Pons (tissue), 1 donor: ENCODE data around the gene CAV3.

ENCODE experiments used
- DNase-seq: peaks from one replicate; pipeline ENCODE4 v3.0.0-alpha.2; 2016; ENCODE audit warnings: low spot score

Gene CAV3

DNA sequence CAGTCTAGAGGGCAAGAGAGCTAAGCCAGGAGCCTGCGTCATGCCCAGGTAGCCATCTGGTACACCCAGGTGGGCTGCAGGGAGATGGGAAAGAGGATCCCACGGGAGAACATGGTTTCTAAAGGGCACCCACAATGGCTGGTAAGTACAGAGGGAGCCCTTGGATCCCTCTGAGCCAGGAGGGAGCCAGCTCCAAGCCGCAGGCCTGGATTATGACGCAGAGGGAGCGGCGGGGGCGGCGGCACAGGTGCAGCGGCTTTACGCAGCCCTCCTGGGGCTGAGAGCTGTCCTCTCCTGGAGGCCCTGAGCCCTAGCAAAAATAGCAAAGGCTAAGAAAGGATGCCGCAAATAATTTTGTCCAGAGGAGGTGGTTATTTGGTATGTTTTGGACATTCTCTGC is 2.8 kb downstream of the CAV3 start:
- no peak for DNase-seq

DNA sequence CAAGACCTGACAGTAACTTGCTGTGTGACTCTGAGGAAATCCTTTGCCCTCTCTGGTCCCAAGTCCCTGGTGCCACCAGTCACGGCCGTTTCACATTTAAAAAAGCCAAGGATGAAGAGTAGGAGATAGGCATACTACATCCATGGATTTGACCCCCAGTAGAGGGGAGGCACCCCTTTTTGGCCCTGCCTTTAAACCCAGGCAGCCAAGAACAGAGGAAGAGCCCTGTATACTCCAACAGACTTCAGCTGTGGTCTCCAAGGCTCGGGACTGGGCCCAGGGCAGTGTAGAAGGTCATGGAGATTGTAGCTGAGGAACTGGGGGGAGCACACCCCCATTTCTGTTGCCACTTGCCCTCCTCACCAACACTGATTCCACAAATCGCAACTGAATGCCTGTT is 3.7 kb downstream of the CAV3 start:
- DNase-seq = no peak

DNA sequence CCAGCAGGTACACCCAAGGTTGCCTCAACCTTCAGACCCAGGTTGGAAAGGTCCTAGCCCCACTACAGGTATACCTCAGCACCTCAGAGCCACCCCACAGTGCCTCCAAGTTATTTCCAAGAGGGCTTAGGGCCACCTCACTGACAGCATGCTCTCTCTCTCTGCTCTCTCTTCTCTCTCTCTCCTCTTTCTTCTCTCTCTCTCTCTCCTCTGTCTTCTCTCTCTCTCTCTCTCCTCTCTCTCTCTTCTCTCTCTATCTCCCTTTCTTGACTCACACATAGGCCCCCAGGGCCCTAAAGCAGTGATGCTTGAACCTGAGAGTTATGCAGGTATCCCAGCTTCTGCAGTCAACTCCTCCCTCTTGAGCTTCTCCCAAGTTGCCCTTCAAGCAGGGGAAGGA is 4.2 kb downstream of the CAV3 start:
- no peak for DNase-seq

DNA sequence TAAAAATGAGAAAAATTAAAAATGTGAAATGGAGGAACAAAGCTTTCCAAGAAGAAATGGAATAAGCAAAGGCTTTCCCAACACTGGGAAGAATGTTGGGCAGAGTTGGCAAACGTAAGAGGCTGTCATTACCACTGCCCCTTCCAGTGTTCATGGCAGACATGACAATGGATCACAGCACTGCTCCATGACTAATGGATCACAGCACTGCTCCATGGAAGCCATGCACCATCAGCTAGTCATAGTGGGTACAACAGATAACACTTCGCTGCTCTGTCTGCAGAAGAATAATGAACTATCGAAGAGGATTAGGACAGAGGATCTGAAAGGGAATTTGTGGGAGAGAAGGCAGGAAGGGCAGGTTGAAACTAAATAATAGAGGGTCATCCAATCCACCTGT is 5.0 kb downstream of the CAV3 start:
- no peak for DNase-seq

DNA sequence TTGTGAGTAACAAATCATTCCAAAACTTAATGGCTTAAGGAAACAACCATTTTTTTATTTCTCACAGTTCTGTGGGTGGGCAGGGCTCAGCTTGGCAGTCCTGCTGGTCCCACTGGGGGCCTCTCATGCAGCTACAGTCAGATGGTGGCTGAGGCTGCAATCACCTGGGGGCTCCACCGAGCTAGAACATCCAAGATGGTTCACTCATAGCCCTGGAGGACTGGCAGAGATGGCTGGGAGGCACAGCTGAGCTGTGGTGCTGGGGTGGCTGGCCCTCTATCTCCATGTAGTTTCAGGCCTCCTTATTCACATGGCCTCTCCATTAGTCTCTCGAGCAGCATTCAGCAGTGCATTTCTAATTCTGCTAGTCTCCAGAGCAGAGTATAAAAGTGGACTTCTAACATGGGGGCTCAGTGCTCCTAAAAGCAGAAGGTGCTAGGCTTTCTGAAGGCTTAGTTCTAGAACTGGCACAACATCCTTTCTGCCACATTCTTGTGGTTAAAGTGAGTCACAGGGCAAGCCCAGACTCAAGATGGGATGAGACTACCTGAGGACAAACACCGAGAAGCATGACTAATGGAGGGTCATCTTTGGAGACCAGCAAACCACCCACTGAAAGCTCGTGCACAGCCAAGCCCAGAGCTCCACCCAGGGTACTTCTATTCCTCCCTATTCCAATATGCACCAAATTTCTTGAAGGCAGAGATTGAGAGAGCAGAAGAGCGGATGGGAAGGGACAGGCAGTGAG is 6.3 kb downstream of the CAV3 start:
- no peak for DNase-seq

DNA sequence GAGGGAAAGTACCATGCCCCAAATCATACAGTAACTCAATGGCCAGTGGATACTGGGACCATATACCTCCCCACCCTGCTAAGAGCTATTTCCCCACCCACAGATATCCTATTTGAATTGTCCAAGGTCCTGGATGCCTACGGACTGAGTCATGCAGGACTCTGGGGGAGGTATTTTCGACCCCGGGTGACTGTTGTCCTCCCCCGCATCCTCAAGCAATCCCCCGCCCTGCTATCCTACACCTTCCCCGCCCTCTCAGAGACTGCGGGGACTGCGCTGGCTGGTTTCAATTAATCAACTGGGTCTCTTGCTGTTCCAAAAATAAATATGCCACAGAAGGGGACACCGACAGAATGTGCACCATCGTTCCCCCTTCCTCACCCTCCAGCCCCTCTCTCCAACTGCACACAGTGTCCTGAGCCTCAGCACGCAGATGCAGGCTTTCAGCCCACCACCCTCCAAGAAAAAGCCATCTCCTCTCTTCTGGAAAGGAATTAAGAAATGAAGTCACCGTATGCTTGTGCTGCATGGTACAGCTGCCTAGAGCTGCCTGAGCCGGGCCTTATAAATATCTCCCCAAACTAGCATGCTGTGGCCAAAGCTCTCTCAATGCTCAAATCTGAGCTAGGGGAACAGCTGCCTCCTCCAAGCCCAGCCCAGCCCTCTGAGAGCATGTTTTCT is 8.1 kb downstream of the CAV3 start:
- DNase-seq = no peak

DNA sequence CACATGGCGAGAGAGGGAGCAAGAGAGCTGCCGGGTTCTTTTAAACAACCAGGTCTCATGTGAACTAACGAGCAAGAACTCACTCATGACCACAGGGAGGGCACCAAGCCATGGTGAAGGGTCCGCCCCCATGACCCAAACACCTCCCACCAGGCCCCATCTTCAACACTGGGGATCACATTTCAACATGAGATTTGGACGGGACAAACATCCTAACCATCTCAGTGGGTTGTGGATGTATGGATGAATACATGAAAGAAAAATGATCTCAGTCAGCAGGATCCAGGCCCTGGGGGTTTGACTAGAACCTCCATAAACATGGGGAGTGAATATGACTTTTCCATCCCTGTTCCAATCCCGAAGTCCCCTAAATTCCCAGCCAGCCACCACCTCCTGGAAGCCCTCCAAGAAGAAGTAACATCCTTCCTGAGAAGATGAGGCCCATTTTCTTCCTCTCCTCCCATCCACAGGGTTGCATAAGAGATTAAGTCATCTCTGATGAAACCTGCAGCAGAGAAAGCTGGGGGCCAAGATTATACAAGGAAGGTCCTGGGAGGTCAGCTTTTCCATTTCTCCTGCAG is 9.5 kb downstream of the CAV3 start:
- no peak for DNase-seq

DNA sequence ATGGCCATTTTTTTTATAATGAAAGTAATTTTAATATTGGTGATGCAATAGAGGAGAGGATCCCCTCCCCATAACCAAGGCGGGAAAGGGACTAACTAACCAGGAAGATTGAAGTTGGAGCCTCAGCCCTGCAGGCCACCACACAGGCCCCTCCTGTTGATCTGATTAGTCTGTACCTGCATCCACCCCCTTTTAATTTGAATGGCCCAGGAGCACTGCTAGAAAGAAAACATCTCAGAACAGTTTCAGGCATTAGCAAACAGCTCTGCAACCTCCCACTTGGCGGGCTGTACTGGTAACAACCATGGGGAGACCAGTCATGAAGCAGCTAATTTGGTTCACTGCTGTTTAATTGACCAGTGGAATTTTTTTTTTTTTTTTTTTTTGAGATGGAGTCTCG is 10.3 kb downstream of the CAV3 start:
- no peak for DNase-seq

DNA sequence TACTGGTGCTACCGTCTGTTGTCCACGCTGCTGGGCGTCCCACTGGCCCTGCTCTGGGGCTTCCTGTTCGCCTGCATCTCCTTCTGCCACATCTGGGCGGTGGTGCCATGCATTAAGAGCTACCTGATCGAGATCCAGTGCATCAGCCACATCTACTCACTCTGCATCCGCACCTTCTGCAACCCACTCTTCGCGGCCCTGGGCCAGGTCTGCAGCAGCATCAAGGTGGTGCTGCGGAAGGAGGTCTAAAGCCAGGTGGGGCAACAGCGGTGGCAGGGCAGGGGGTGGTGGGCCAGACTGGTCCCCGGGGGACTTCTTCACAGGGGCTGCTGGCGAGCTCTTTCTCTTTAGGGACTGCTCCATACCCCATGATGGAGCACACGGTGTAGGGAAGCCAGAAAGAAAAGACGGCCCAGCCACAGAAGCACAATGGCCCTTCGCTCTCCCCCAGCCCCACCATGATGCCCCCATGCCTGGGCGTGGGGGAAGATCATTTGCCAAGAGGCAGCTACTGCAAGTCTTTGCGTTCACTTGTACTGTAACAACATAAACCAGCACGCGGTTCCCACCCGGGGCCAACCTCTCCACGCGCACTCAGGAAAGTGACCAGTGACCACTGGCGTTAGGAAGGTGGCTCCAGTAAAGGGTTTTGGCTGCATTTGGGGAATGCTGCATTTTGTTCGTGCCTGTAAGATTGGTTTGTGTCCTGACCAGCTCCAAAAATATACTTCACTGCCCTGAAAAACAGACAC is 12.2 kb downstream of the CAV3 start:
- no peak for DNase-seq

DNA sequence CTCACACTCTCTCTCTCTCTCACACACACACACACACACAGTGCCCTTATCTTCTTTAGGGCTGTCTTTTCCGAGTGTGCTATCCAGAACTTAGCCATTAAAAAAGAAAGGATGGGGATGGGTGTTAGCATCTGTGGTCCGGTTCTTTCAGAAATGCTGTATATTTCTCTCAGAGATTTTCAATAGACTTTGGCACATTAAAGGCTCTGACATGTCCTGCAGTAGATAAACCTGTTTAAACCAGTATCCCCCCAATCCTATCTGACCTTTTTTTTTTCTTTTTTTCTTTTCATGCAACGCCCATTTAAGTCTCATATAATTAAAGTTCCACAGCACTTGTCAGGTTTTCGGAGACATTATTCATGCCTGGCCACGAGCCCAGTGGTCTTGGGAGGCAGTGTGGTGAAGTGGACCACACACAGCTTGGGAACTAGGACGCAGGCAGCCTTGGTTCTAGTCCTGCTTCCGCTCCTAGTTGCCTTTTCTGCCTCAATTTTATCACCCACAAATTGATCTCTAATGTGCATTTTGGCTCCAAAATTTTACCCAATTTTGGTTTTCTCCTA is 13.3 kb downstream of the CAV3 start:
- DNase-seq = no peak

DNA sequence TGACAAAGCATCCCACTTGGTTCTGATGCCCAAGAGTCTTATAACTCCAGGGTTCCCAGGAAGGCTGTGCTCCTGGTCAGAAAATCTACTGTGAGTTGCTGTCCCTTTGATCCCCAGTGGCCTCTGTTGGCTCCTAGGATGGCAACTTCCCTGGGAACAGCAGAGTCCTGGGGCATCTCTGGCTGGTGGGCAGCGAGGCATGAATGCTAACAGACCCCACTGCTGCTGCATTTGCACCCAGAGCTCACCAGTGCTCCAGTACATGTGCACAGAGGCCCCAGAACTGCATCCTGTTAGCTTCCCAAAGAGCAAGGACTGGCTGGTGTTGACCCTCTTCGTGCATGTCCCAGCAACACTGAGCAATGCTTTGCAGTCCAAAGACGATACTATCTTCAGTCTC is 15.7 kb downstream of the CAV3 start:
- DNase-seq = no peak

DNA sequence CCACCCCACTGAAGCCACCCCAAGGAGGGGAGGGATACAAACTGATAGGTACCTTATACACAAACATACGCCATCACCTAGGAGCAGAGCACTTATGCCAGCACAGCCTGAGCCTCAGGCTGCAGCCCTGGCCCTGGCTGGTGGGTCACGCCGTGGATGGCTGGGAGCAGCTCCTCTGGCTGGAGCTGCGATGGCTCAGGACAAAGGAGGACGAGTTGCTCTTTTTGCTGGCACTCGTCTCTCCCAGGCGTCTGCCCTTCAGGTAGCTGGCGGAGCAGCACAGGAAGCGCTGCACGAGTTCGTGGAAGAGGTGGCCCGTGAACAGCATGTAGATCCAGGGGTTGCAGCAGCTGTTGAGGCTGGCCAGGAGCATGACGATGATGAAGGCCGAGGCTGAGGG is 19.2 kb downstream of the CAV3 start:
- DNase-seq = no peak

DNA sequence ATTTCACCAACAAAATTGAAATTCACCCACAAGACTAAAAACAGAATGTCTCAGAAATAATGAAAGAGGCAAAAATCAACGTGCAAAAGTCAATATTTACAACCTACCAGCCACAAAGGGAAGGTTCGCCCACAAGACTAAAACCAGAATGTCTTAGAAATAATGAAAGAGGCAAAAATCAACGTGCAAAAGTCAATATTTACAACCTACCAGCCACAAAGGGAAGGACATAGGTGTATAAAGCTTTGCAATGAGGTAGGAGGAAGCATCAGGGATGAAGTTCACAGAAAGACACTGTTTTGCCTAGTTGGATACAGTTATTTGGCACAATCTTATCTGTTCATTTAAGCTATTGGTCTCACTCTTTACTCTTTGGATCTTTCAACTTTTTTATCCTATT is 21.5 kb downstream of the CAV3 start:
- DNase-seq = no peak

DNA sequence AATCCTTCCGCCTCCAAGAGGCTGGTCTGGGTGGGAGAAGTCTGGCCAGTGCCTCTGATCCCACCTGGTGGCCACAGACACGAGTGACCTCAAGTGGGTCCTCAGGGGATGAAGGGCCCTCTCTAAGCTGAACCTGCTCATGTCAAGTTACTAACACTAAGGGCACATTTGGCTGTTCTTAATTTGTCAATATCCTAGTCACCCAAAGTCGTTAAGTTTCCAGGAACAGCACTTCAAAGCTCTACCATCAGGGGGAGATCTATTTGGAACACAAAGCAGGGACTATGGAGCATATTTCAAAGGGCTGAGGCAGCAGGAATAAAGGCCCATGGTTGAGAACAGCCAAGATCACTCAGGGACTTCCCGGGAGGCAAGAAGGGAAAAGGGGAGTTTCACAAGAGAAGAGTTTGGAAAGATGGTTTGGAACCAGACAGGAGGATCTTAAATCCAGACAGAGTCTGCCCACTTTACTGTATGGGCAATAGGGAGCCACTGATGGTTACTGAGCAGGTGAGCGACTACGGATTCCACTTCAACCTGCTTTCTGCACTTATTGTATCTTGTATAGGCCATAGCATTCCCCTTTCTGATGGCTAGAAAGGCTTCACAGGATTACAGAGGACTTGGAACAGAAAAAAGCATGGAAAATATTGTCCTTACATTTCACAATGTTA is 22.1 kb downstream of the CAV3 start:
- DNase-seq = no peak

DNA sequence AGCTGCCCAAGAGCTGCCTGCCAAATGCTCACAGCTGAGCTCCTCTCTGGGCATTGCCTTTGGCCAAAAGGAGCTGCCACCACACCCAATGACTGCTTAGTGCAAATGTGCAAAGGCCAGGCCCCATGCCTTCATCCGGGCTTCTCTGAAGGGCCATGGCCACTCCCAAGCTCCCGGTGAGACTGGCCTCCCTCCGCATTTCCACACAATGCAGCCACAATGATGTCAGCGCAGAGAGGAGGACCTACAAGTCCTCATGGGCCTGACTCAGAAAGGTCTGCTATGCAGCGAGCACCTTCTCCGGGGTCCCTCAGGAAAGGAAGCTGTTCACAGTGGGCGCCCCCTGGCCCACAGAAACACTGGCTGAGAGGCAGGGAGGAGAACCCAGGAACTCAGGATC is 23.1 kb downstream of the CAV3 start:
- no peak for DNase-seq

DNA sequence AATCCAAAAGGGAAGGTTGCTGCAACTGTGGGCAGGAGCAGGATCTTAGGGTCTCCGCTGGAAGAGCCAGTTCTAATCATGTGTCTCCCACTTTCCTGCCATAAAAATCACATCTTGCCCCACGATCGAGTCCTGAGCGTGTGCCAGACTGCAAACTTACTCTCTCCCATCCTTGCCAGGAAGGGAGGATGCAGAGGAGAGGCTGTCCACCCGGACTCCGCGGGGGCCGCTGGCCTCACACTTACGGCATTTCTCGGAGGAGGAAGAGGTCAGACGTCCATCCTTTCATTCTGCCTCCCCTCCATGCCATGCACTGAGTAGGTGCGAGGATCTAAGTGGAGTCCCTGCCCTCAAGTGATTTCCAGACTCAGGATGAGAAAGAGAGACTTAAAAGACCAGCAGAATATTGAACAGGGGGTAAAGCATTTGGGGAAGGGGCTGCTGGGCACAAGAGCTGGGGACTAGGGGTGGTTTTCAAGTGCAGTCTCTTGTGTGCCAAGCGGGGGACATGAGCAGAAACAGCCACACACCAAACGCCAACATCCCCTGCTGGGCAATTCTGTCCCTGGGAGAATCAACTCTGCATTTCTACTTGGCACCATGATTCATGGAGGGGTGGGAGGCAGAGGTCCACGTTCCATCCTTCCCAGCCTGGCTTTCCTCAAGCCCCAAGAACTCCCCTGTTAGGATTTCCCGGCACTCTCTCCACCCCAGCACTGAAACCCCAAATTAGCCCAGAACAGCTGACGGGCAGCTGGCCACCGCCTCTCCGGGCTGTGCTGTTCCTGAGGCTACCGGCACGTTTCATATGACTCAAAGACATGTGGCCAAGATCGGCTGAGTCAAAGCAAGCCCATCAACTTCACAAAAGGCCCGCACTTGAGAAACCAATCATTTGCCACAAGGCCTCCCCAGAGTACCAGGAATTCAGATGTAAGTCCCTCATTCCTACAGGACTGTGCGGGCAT is 24.2 kb downstream of the CAV3 start:
- DNase-seq = no peak

DNA sequence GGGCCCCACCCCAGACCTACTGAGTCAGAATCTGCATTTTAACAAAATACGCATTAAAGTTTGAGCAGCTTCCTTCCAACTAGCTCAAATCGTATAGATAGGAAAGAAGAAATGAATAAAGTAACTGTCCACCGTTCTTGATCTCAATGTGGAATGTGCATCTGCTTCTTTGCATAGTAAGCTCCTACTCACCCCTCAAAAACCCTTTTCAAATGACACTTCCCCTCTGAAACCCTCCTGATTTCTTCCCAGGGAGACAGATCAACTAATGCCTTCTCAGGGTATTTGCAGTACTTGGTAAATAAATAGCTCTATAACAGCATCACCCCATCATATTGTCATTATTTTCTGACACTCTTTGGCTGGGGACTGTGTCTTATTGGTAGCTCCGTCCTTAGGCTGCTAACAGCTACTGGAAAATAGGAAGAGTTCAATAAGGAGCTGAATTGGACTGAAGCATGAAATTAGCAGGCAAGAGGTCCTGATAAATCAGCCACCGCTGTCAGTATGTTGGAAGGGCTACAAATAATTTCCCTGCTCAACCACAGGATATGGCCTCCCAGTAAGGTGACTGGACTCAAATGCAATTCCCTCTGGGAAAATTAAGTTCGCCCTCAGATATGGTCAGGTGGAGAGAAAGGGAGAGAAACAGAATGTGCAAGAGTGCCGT is 25.6 kb downstream of the CAV3 start:
- no peak for DNase-seq

DNA sequence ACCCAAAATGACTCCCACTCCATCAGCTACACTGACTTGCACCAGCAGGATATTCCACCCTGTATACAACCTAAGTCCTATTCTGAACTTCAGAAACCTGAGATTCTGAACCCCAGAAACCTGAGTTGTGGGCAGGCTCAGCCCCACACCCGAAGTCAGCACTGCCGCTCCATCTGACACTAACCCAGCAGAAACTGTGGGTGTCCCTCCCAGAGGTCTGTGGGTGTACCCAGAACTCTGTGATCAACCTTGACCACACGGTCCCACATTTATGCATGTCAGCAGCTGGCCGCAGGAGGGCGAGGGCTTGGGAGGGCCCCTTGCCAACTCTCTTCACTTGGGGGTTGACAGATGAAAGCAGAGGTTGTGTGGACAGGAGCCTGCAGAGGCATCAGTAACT is 26.5 kb downstream of the CAV3 start:
- no peak for DNase-seq

DNA sequence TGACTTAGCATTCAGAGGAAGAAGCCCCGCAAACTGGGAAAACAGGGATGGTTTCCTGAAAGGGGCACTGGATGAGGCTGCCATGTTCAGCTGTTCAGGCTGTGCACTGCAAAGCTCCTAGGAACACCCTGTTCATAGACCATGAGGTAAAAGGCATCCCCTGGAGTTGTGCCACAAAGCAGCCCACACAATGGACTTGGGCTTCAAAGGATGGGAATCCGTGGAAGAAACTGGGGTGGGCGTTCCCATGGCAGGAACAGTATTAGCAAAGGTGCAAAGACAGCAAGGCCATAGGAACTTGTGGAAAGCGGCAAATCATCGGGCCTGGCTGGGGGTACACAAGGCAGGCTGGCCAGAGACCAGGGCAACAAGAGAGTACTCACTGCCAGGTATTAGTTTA is 26.9 kb downstream of the CAV3 start:
- DNase-seq = no peak

DNA sequence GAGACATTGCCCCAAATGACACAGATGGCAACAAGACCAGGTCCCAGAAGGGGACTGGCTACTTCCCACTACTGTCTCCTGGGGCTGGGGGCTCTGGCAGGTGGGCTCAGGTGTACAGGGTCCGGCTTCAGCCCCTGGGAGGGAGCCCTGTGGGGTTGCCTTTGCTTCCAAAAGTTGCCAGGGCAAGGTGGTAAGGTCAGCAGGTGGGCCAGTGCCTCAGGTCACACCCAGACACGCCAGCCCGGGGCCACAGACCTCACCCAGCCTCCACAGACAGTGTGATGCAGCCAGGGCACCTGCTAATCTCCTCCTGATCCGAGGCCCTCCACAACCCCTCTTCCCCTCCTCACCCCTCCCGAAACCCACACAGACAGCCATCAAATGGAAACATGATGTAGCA is 28.3 kb downstream of the CAV3 start:
- no peak for DNase-seq
